ENCODE data around the gene HOXA11.

DNA sequence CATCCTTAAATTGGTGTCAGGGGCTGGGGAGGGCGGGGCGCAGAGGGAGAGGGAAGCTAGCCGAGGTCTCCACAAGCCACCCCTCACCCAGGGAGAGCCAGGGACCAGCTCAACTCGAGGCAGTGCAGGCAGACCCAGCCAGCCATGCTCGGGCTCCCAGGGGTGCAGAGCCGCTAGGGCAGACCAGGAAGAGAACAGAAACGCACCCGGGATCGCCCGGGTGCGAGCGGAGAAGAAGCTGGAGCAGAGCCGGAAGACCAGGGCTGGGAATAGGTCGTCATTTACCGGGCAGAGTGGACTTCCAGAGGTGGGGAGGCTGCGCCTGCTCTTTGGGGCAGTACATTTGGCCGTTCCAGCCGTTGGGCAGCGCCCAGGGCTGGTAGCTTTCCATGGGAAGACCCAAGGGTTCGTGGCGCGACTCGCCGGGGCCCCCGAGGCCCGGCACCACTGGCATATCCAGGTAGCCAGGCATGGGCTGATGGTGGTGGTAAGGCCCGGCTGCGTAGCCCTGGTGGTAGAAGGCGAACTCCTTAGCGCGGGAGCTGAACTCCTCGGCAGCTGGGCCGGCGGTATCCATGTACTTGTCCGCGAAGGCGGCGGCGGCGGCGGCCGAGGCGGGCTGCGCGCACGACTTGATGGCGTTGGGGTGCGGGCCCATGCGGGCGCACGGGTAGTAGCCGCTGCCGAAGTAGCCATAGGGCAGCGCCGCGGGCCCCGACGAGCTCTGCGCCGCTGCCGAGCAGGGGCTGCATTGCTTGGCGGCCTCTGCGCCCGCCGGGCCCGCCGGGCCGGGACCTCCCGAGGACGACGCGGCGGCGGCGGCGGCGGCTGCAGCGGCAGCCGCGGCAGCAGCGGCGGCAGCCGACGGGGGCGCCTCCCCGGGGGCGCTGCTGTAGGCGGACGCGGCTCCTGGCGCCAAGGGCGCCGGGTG lies 14.1 kb upstream of the HOXA11 start:
- TF ChIP-seq, protein P1, sequence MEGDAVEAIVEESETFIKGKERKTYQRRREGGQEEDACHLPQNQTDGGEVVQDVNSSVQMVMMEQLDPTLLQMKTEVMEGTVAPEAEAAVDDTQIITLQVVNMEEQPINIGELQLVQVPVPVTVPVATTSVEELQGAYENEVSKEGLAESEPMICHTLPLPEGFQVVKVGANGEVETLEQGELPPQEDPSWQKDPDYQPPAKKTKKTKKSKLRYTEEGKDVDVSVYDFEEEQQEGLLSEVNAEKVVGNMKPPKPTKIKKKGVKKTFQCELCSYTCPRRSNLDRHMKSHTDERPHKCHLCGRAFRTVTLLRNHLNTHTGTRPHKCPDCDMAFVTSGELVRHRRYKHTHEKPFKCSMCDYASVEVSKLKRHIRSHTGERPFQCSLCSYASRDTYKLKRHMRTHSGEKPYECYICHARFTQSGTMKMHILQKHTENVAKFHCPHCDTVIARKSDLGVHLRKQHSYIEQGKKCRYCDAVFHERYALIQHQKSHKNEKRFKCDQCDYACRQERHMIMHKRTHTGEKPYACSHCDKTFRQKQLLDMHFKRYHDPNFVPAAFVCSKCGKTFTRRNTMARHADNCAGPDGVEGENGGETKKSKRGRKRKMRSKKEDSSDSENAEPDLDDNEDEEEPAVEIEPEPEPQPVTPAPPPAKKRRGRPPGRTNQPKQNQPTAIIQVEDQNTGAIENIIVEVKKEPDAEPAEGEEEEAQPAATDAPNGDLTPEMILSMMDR (IDR thresholded peaks at IDR 0.05) = no peak
- no peak for TF ChIP-seq POLR2A (IDR thresholded peaks at IDR 0.05)
